CD14-positive monocyte (primary cell): Measurements from ENCODE around the gene EXTL2. TPM values are rescaled to one million over a fixed set of nuclear protein-coding genes. Genes with fewer than 3 reads are reported as not detected.
"Not testable (repeated sequence)": the region's sequence is repeated elsewhere in the genome, so short reads cannot be mapped to it uniquely, and the experiment has no call there.

Source experiments
- DNase-seq, 3 donors: peaks; one replicate each; pipeline ENCODE4 v3.0.0-alpha.2; 2011 to 2022
- H2AFZ ChIP-seq: 2 replicates; pipeline ENCODE4 v1.6.0; 2012; ENCODE audit warnings: mild to moderate bottlenecking, low read depth, low read length, inconsistent platforms; ENCODE audit not compliant: insufficient read depth, poor library complexity, severe bottlenecking
- H3K27ac ChIP-seq, 2 donors: 1 replicate in 1 of 2; 2 replicates in 1 of 2; pipeline ENCODE4 v1.5.1; 2012 to 2013; ENCODE audit warnings: low read length in 2 of 2, control low read depth in 1 of 2, inconsistent platforms in 1 of 2, low read depth in 1 of 2, mild to moderate bottlenecking in 1 of 2
- H3K27me3 ChIP-seq, 2 donors: one replicate each; pipeline versions ENCODE4 v1.6.0 to v1.6.1; 2011 to 2013; ENCODE audit warnings: low read length in 2 of 2; ENCODE audit not compliant: control insufficient read depth in 2 of 2, insufficient read depth in 2 of 2
- H3K36me3 ChIP-seq, 2 donors: replicated peaks in 1 of 2; 1 replicate in 1 of 2; 2 replicates in 1 of 2; pipeline versions ENCODE4 v1.5.1 to v1.6.1; 2012 to 2013; ENCODE audit warnings: low read length in 2 of 2, control low read depth in 1 of 2, inconsistent platforms in 1 of 2, mild to moderate bottlenecking in 1 of 2; ENCODE audit not compliant: insufficient read depth in 2 of 2, control insufficient read depth in 1 of 2
- H3K4me1 ChIP-seq, 2 donors: 1 replicate in 1 of 2; 2 replicates in 1 of 2; pipeline versions ENCODE4 v1.5.1 to v1.6.1; 2012 to 2013; ENCODE audit warnings: low read length in 2 of 2, control low read depth in 1 of 2, inconsistent platforms in 1 of 2, mild to moderate bottlenecking in 1 of 2, moderate library complexity in 1 of 2; ENCODE audit not compliant: insufficient read depth in 2 of 2, control insufficient read depth in 1 of 2
- H3K4me2 ChIP-seq: replicated peaks from 2 replicates; pipeline ENCODE3; 2012; ENCODE audit warnings: low read length, moderate library complexity, mild to moderate bottlenecking; ENCODE audit not compliant: poor library complexity, severe bottlenecking; ENCODE audit errors: extremely low read depth
- H3K4me3 ChIP-seq, 3 experiments: fragments of 200-600 bp in 1 of 3; sonication (generic) in 1 of 3; replicated peaks in 1 of 3; 1 replicate in 2 of 3; 2 replicates in 1 of 3; pipeline ENCODE4 v1.5.1; 2011 to 2013; ENCODE audit warnings: low read length in 3 of 3, mild to moderate bottlenecking in 3 of 3, control low read depth in 2 of 3, low read depth in 2 of 3, inconsistent platforms in 1 of 3, moderate library complexity in 1 of 3
- H3K79me2 ChIP-seq: 2 replicates; pipeline ENCODE4 v1.6.0; 2012; ENCODE audit warnings: mild to moderate bottlenecking, control low read depth, inconsistent platforms, low read length, moderate library complexity; ENCODE audit not compliant: insufficient read depth
- H3K9ac ChIP-seq: 2 replicates; pipeline ENCODE4 v1.6.0; 2017; ENCODE audit warnings: low read length, mild to moderate bottlenecking; ENCODE audit not compliant: insufficient read depth, poor library complexity, severe bottlenecking
- H3K9me3 ChIP-seq, 2 donors: replicated peaks in 1 of 2; 1 replicate in 1 of 2; 2 replicates in 1 of 2; pipeline versions ENCODE4 v1.5.1 to v1.6.1; 2012 to 2013; ENCODE audit warnings: low read length in 2 of 2, control low read depth in 1 of 2; ENCODE audit not compliant: control insufficient read depth in 1 of 2, insufficient read depth in 1 of 2
- H4K20me1 ChIP-seq: 2 replicates; pipeline ENCODE4 v1.6.0; 2012; ENCODE audit warnings: mild to moderate bottlenecking, low read length, control low read depth, moderate library complexity; ENCODE audit not compliant: insufficient read depth
- H3K27ac Mint-ChIP-seq, 7 donors: one replicate each; pipeline ENCODE4 v1.8.0; 2020; ENCODE audit warnings: mild to moderate bottlenecking in 7 of 7, mixed read lengths in 7 of 7, moderate library complexity in 6 of 7, inconsistent platforms in 2 of 7
- H3K27me3 Mint-ChIP-seq, 3 donors: one replicate each; pipeline ENCODE4 v1.8.0; 2021 to 2022; ENCODE audit warnings: low read depth in 3 of 3, mild to moderate bottlenecking in 3 of 3, mixed read lengths in 3 of 3, moderate library complexity in 3 of 3, inconsistent platforms in 1 of 3
- H3K36me3 Mint-ChIP-seq, 2 donors: one replicate each; pipeline ENCODE4 v1.8.0; 2020; ENCODE audit warnings: mixed read lengths in 2 of 2, inconsistent platforms in 1 of 2, mild to moderate bottlenecking in 1 of 2
- H3K4me1 Mint-ChIP-seq: one replicate; pipeline ENCODE4 v1.8.0; 2020; ENCODE audit warnings: mild to moderate bottlenecking, mixed read lengths
- H3K4me3 Mint-ChIP-seq, 2 donors: one replicate each; pipeline ENCODE4 v1.8.0; 2020; ENCODE audit warnings: mild to moderate bottlenecking in 2 of 2, mixed read lengths in 2 of 2, moderate library complexity in 1 of 2
- H3K9me3 Mint-ChIP-seq, 7 donors: one replicate each; pipeline ENCODE4 v1.8.0; 2020 to 2022; ENCODE audit warnings: mixed read lengths in 7 of 7, mild to moderate bottlenecking in 6 of 7, moderate library complexity in 6 of 7, inconsistent platforms in 2 of 7
- WGBS: methylation state at CpG from one replicate; pipeline ENCODE4 v1.1.5; 2013; ENCODE audit warnings: missing lambda C conversion rate; ENCODE audit not compliant: insufficient coverage; 5-methylcytosine and 5-hydroxymethylcytosine counted together
- intact Hi-C, 2 donors: fragments of 100-400 bp; cut with micrococcal nuclease; formaldehyde crosslinking; loops; one replicate each; pipeline versions ENCODE4 v1.15.0 to v1.15.1; 2023
- polyA plus RNA-seq, 3 donors: library from polyadenylated mRNA; depleted of rRNA in 1 of 3; unstranded in 2 of 3; stranded (reverse) in 1 of 3; fragments of 300-500 nt in 2 of 3; fragments of >200 nt in 1 of 3; fragmentation: Illumina TruSeq in 2 of 3; gene quantifications; 1 replicate in 2 of 3; 2 replicates in 1 of 3; pipeline ENCODE4 v1.2.3, GENCODE V29; 2012 to 2021
- TF ChIP-seq, protein P1 (sequence below): fragments of 200-600 bp; IDR thresholded peaks from one replicate; pipeline ENCODE4 v1.8.0; 2022; ENCODE audit warnings: antibody characterized with exemption, mild to moderate bottlenecking

Gene EXTL2
- polyA plus RNA-seq, 3 donors, result 0.89 to 1.2 (median 0.92) TPM

DNA sequence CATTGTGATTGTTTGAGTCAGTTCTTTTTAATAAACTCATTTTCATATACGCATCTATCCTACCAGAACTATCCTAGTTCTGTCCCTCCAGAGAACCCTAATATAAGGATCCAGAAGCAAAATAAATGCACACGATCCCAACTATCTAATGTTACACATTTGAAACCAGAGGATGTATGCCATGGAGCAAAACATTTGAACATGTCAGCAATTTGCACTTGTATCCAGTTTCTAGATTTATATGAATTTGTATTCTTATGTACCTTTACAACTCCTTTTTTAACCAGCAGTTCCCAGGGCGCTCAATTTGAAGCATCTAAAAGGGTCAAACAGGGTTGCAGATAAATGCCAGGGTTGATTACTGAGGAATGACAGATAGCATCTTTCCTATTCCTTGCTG lies 2.1 kb downstream of the EXTL2 start:
- Histone ChIP-seq H4K20me1 (peaks cover 4% of the 10 kb centered on the region), H3K27me3 (no peaks in the 10 kb centered on the region), H3K9ac (no peak overlapping the region), H3K4me2 (no peak overlapping the region), H3K36me3 (no peaks in the 10 kb centered on the region), H3K4me1 (peaks cover 6 to 22% of the 10 kb centered on the region in 2 donors), H3K4me3 (no peak overlapping the region), H3K27ac (no peak overlapping the region), H3K79me2 (peaks cover 25% of the 10 kb centered on the region), H3K9me3 (peaks cover 15 to 16% of the 10 kb centered on the region in 2 donors), H2AFZ (no peak overlapping the region)
- H3K36me3 Mint-ChIP-seq, result peaks cover 8% of the 10 kb centered on the region in 2 donors
- no peak overlapping the region for H3K27ac Mint-ChIP-seq
- WGBS, result 100% methylated on average over 2 of the region's 3 CpGs
- peaks cover 21% of the 10 kb centered on the region for H3K4me1 Mint-ChIP-seq
- H3K27me3 Mint-ChIP-seq, result no peaks in the 10 kb centered on the region
- peaks cover 18 to 33% (median 23%) of the 10 kb centered on the region in 7 donors for H3K9me3 Mint-ChIP-seq
- intact Hi-C loops, result loop anchor here in 1 of 2 donors (10.0 kb wide), 1 partner anchor 858 kb away; a partner anchor contains a TSS
- TF ChIP-seq, protein P1, sequence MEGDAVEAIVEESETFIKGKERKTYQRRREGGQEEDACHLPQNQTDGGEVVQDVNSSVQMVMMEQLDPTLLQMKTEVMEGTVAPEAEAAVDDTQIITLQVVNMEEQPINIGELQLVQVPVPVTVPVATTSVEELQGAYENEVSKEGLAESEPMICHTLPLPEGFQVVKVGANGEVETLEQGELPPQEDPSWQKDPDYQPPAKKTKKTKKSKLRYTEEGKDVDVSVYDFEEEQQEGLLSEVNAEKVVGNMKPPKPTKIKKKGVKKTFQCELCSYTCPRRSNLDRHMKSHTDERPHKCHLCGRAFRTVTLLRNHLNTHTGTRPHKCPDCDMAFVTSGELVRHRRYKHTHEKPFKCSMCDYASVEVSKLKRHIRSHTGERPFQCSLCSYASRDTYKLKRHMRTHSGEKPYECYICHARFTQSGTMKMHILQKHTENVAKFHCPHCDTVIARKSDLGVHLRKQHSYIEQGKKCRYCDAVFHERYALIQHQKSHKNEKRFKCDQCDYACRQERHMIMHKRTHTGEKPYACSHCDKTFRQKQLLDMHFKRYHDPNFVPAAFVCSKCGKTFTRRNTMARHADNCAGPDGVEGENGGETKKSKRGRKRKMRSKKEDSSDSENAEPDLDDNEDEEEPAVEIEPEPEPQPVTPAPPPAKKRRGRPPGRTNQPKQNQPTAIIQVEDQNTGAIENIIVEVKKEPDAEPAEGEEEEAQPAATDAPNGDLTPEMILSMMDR, result no peak
- H3K4me3 Mint-ChIP-seq, result no peak overlapping the region
- no peak for DNase-seq

DNA sequence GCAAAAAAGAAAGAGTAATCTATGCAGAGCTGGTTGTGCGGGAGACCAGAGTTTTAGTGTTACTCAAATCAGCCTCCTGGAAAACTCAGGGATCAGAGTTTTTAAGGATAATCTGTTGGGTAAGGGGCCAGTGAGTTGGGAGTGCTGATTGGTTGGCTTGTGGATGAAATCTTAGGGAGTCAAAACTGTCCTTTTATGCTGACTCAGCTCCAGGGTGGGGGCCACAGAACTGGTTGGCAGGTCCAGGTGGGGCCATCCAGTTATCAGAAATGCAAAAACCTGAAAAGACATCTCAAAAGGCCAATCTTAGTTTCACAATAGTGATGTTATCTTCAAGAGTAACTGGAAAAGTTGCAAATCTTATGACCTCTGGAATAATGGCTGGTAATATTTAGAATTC lies 3.3 kb downstream of the EXTL2 start:
- Mint-ChIP-seq H3K4me1 (peaks cover 12% of the 10 kb centered on the region), H3K27me3 (no peaks in the 10 kb centered on the region), H3K36me3 (peaks cover 8% of the 10 kb centered on the region in 2 donors), H3K9me3 (peaks cover 18 to 33% (median 23%) of the 10 kb centered on the region in 7 donors), H3K27ac (no peak overlapping the region), H3K4me3 (no peak overlapping the region)
- intact Hi-C loops, result loop anchor here in 1 of 2 donors (10.0 kb wide), 1 partner anchor 857 kb away; a partner anchor contains a TSS
- Histone ChIP-seq H3K9me3 (peaks cover 15 to 16% of the 10 kb centered on the region in 2 donors), H3K9ac (no peak overlapping the region), H2AFZ (no peak overlapping the region), H3K79me2 (peaks cover 13% of the 10 kb centered on the region), H3K27ac (no peak overlapping the region), H3K27me3 (no peaks in the 10 kb centered on the region), H4K20me1 (no peaks in the 10 kb centered on the region), H3K4me3 (no peak overlapping the region), H3K4me2 (no peak overlapping the region), H3K4me1 (peaks cover 0 to 12% of the 10 kb centered on the region in 2 donors), H3K36me3 (no peaks in the 10 kb centered on the region)
- TF ChIP-seq, protein P1, result no peak
- 83% methylated on average over 1 of the region's 1 CpG for WGBS
- no peak for DNase-seq

DNA sequence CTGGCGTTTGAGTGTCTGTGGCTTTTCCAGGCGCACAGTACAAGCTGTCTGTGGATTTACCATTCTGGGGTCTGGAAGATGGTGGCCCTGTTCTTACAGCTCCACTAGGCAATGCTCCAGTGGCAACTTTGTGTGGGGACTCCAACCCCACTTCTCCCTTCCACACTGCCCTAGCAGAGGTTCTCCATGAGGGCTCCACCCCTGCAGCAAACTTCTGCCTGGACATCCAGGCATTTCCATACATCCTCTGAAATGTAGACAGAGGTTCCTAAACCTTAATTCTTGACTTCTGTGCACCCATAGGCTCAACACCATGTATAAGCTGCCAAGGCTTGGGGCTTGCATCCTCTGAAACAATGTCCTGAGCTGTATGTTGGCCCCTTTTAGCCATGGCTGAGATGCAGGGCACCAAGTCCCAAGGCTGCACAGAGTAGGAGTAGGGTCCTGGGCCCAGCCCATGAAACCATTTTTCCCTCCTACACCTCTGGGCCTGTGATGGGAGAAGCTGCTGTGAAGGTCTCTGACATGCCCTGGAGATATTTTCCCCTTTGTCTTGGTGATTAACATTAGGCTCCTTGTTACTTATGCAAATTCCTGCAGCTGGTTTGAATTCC lies 4.7 kb downstream of the EXTL2 start:
- not testable (repeated sequence) for DNase-seq, H3K27ac ChIP-seq, H3K27me3 ChIP-seq, H3K36me3 ChIP-seq, H3K4me2 ChIP-seq, H3K27me3 Mint-ChIP-seq, H3K9ac ChIP-seq, H3K36me3 Mint-ChIP-seq, H3K4me3 Mint-ChIP-seq, H2AFZ ChIP-seq, H3K27ac Mint-ChIP-seq, H4K20me1 ChIP-seq, H3K79me2 ChIP-seq, H3K4me3 ChIP-seq
- Histone ChIP-seq H3K4me1 (peaks cover 0 to 12% of the 10 kb centered on the region in 2 donors), H3K9me3 (peaks cover 15 to 16% of the 10 kb centered on the region in 2 donors)
- intact Hi-C loops, result loop anchor here in 1 of 2 donors (10.0 kb wide), 1 partner anchor 855 kb away; a partner anchor contains a TSS
- H3K9me3 Mint-ChIP-seq, result peaks cover 18 to 33% (median 23%) of the 10 kb centered on the region in 7 donors
- 100% methylated on average over 2 of the region's 2 CpGs for WGBS
- peaks cover 12% of the 10 kb centered on the region for H3K4me1 Mint-ChIP-seq
